ENCODE measurements around the gene NOX3.

Gene NOX3

DNA sequence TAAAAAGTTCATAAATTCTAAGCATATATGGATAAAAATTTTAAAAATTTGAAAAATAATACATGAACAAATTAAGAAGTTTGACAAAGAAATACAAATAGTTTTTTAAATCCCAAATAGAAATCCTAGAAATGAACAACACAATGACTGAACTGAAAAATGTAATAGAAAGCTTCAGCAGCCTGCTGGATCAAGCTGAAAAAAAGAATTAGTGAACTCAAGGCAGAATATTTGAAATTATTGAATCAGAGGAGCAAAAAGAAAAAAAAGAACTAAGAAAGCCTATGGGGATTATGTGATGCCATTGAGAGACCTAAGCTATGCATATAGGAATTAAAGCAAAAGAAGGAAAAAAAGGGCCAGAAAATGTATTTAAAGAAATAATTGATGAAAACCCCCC, 101.5 kb downstream of the NOX3 start:
- H3K9me3 ChIP-seq (replicated peaks; ENCODE audit: insufficient read depth, low read length) = no peaks in the 10 kb centered on the region
- H2AFZ ChIP-seq (ENCODE audit: low read length) = no peak overlapping the region
- H3K79me2 ChIP-seq (ENCODE audit: low read length) = no peaks in the 10 kb centered on the region
- H3K4me3 ChIP-seq (ENCODE audit: low read length) = no peak overlapping the region
- 0 out of 2 replicates have a peak, but pooled peaks cover 6% of the 10 kb centered on the region for H3K4me1 ChIP-seq (ENCODE audit: low read length)
- H3K36me3 ChIP-seq (replicated peaks; ENCODE audit: insufficient read depth, low read length) = no peaks in the 10 kb centered on the region
- H3K9ac ChIP-seq (ENCODE audit: low read length) = no peak overlapping the region
- TF ChIP-seq EZH2 (optimal IDR thresholded peaks at IDR 0.05; ENCODE audit: low read depth, low read length) = no peak
- H3K27me3 ChIP-seq (replicated peaks; ENCODE audit: insufficient read depth, low read length) = no peaks in the 10 kb centered on the region
- no peak for DNase-seq
- no peaks in the 10 kb centered on the region for H3K9me2 ChIP-seq (replicated peaks; ENCODE audit: insufficient read depth, low read length)
- H3K27ac ChIP-seq (ENCODE audit: low read length) = no peak overlapping the region
- H4K20me1 ChIP-seq (ENCODE audit: insufficient read depth, low read length) = no peaks in the 10 kb centered on the region
- H3F3A ChIP-seq (ENCODE audit: insufficient read depth, low read length) = no peaks in the 10 kb centered on the region
- no peak overlapping the region for H3K4me2 ChIP-seq (ENCODE audit: low read depth, low read length)

DNA sequence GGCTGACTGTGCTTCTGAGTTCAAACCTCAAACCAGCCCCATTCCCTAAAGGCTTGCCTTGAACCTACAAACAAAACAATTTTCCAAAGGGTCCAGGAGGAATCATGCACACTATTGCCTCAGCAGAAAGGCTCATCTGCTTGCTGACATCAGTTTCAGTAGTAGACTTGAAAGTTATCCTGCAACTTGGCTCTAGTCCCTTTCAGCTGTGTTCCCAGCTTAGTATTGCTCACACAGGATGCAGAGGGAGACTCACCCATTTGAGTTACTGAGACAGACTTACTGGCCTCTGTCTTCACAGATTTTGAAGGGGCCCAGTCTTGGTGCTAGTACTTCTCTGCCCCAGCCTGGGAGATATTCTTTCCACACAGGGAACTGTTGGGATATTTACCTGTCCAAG, 102.8 kb downstream of the NOX3 start:
- DNase-seq = no peak
- H3K27ac ChIP-seq (ENCODE audit: low read length) = no peak overlapping the region

GRCh38 chr6:155352130-155352420, 103.6 kb downstream of the NOX3 start:
- no peak overlapping the region for H2AFZ ChIP-seq (ENCODE audit: low read length)
- H3K9me3 ChIP-seq (replicated peaks; ENCODE audit: insufficient read depth, low read length) = no peaks in the 10 kb centered on the region
- no peaks in the 10 kb centered on the region for H3K36me3 ChIP-seq (replicated peaks; ENCODE audit: insufficient read depth, low read length)
- H4K20me1 ChIP-seq (ENCODE audit: insufficient read depth, low read length) = no peaks in the 10 kb centered on the region
- H3K27ac ChIP-seq (ENCODE audit: low read length) = no peak overlapping the region
- H3K9ac ChIP-seq (ENCODE audit: low read length) = no peak overlapping the region
- H3K4me1 ChIP-seq (ENCODE audit: low read length) = 0 out of 2 replicates have a peak, but pooled peaks cover 6% of the 10 kb centered on the region
- no peaks in the 10 kb centered on the region for H3F3A ChIP-seq (ENCODE audit: insufficient read depth, low read length)
- H3K79me2 ChIP-seq (ENCODE audit: low read length) = no peaks in the 10 kb centered on the region
- H3K27me3 ChIP-seq (replicated peaks; ENCODE audit: insufficient read depth, low read length) = no peaks in the 10 kb centered on the region
- no peaks in the 10 kb centered on the region for H3K9me2 ChIP-seq (replicated peaks; ENCODE audit: insufficient read depth, low read length)
- DNase-seq = no peak
- no peak for TF ChIP-seq EZH2 (optimal IDR thresholded peaks at IDR 0.05; ENCODE audit: low read depth, low read length)
- no peak for TF ChIP-seq CTCF (IDR thresholded peaks at IDR 0.05; ENCODE audit: low read length)
- H3K4me3 ChIP-seq (ENCODE audit: low read length) = no peak overlapping the region
- no peak overlapping the region for H3K4me2 ChIP-seq (ENCODE audit: low read depth, low read length)

More for the DNA sequence above, 102.8 kb downstream of the NOX3 start:
- TF ChIP-seq CTCF (IDR thresholded peaks at IDR 0.05; ENCODE audit: low read length) (no peak), EZH2phosphoT487 (IDR thresholded peaks at IDR 0.05; ENCODE audit: low read length) (no peak), EZH2 (optimal IDR thresholded peaks at IDR 0.05; ENCODE audit: low read depth, low read length) (no peak)
- no peak overlapping the region for H3K4me3 ChIP-seq (ENCODE audit: low read length)
- H3F3A ChIP-seq (ENCODE audit: insufficient read depth, low read length) = no peaks in the 10 kb centered on the region
- H3K9me3 ChIP-seq (replicated peaks; ENCODE audit: insufficient read depth, low read length) = no peaks in the 10 kb centered on the region
- 0 out of 2 replicates have a peak, but pooled peaks cover 6% of the 10 kb centered on the region for H3K4me1 ChIP-seq (ENCODE audit: low read length)
- H3K4me2 ChIP-seq (ENCODE audit: low read depth, low read length) = no peak overlapping the region
- H3K9ac ChIP-seq (ENCODE audit: low read length) = no peak overlapping the region
- no peak overlapping the region for H2AFZ ChIP-seq (ENCODE audit: low read length)
- H3K79me2 ChIP-seq (ENCODE audit: low read length) = no peaks in the 10 kb centered on the region
- no peaks in the 10 kb centered on the region for H3K27me3 ChIP-seq (replicated peaks; ENCODE audit: insufficient read depth, low read length)
- no peaks in the 10 kb centered on the region for H4K20me1 ChIP-seq (ENCODE audit: insufficient read depth, low read length)
- H3K36me3 ChIP-seq (replicated peaks; ENCODE audit: insufficient read depth, low read length) = no peaks in the 10 kb centered on the region
- H3K9me2 ChIP-seq (replicated peaks; ENCODE audit: insufficient read depth, low read length) = no peaks in the 10 kb centered on the region

DNA sequence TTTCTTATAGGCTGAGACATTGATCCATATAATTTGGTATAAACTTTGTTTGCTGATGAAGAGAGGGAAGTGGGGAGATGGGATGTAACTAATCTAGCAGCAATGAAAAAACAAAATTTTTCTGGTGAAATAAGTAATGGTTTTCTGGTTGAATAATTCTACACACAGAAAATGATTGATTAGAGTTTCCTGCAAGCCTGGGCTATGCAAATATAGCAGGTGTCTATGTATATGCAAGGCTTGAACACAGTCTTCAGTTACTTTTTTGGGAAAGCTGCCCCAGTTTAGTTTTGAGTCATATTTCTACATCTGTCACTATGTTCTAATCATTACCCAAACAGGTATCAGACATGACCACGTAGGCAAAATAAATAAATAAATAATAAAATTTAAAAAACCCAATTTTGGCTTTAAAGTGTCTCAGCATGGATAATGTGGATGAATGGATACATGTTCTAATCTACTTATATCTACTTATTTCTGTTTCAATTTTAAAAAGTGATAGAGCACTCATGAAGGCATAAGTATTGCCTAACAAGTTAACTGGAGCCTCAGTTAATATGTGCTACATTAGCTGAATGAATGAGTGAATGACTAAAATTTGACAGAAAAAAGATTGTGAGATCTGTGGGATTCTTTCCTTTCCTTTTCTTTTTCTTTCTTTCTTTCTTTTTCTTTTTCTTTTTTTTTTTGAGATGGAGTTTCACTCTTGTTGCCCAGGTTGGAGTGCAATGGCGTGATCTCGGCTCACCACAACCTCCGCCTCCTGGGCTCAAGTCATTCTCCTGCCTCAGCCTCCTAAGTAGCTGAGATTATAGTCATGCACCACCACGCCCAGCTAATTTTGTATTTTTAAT, 104.1 kb downstream of the NOX3 start:
- Histone ChIP-seq H3K4me1 (ENCODE audit: low read length) (0 out of 2 replicates have a peak, but pooled peaks cover 6% of the 10 kb centered on the region), H3K9me3 (replicated peaks; ENCODE audit: insufficient read depth, low read length) (no peaks in the 10 kb centered on the region), H3K79me2 (ENCODE audit: low read length) (no peaks in the 10 kb centered on the region), H3K9ac (ENCODE audit: low read length) (no peak overlapping the region), H3K27me3 (replicated peaks; ENCODE audit: insufficient read depth, low read length) (no peaks in the 10 kb centered on the region), H3F3A (ENCODE audit: insufficient read depth, low read length) (no peaks in the 10 kb centered on the region), H4K20me1 (ENCODE audit: insufficient read depth, low read length) (no peaks in the 10 kb centered on the region), H3K36me3 (replicated peaks; ENCODE audit: insufficient read depth, low read length) (no peaks in the 10 kb centered on the region), H3K9me2 (replicated peaks; ENCODE audit: insufficient read depth, low read length) (no peaks in the 10 kb centered on the region), H3K4me2 (ENCODE audit: low read depth, low read length) (no peak overlapping the region), H3K27ac (ENCODE audit: low read length) (no peak overlapping the region), H2AFZ (ENCODE audit: low read length) (no peak overlapping the region), H3K4me3 (ENCODE audit: low read length) (no peak overlapping the region)
- peak; percentile 13 for DNase-seq
- TF ChIP-seq EZH2phosphoT487 (IDR thresholded peaks at IDR 0.05; ENCODE audit: low read length) = no peak
- TF ChIP-seq EZH2 (optimal IDR thresholded peaks at IDR 0.05; ENCODE audit: low read depth, low read length) = no peak

Data from MM.1S (cell line).